Adrenal gland (tissue), 12 donors: ENCODE data around the gene GRIP1. TPM values are rescaled to one million over a fixed set of nuclear protein-coding genes. Genes with fewer than 3 reads are reported as not detected.

Experiments used
- DNase-seq, 7 donors: peaks; one replicate each; pipeline ENCODE4 v3.0.0-alpha.2; 2019 to 2020
- H3K27ac ChIP-seq, 5 donors: fragments of 200-600 bp; sonication (generic) in 4 of 5; 1 replicate in 3 of 5; 2 replicates in 2 of 5; pipeline versions ENCODE4 v1.5.1 to v1.8.0; 2016 to 2020; ENCODE audit warnings: mild to moderate bottlenecking in 1 of 5
- H3K27me3 ChIP-seq: fragments of 200-600 bp; 2 replicates; pipeline ENCODE4 v1.8.0; 2021
- H3K36me3 ChIP-seq, 2 donors: fragments of 200-600 bp; replicated peaks in 1 of 2; 1 replicate in 1 of 2; 2 replicates in 1 of 2; pipeline versions ENCODE4 v1.5.1 to v1.8.0; 2018 to 2022
- H3K4me1 ChIP-seq, 2 donors: fragments of 200-600 bp; replicated peaks in 1 of 2; 1 replicate in 1 of 2; 2 replicates in 1 of 2; pipeline versions ENCODE4 v1.5.1 to v1.8.0; 2018 to 2021
- H3K4me3 ChIP-seq, 4 donors: fragments of 200-600 bp; sonication (generic) in 3 of 4; one replicate each; pipeline ENCODE4 v1.5.1; 2016 to 2018
- H3K9me3 ChIP-seq, 3 donors: fragments of 200-600 bp; sonication (generic) in 1 of 3; replicated peaks in 1 of 3; 1 replicate in 2 of 3; 2 replicates in 1 of 3; pipeline versions ENCODE4 v1.5.1 to v1.8.0; 2016 to 2021
- CTCF ChIP-seq, 6 experiments: fragments of 450-650 bp in 4 of 6; fragments of 200-600 bp in 2 of 6; sonication (generic) in 1 of 6; IDR thresholded peaks; 1 replicate in 5 of 6; 2 replicates in 1 of 6; pipeline versions ENCODE4 v1.5.1 to v1.8.0; 2016 to 2021; ENCODE audit warnings: antibody characterized with exemption in 6 of 6, mild to moderate bottlenecking in 2 of 6, moderate library complexity in 1 of 6
- POLR2A ChIP-seq, 2 donors: fragments of 450-650 bp; IDR thresholded peaks; one replicate each; pipeline ENCODE4 v1.6.1; 2017; ENCODE audit warnings: antibody characterized with exemption in 2 of 2, mild to moderate bottlenecking in 2 of 2, moderate library complexity in 1 of 2
- WGBS, 4 donors: extraction: QIAGEN DNeasy Blood & Tissue Kit in 2 of 4; methylation state at CpG; one replicate each; pipeline versions ENCODE4 v1.1.5 to v1.1.7; 2013 to 2017; 5-methylcytosine and 5-hydroxymethylcytosine counted together
- intact Hi-C, 2 donors: fragments of 100-400 bp; cut with DNase I; formaldehyde crosslinking; loops; one replicate each; pipeline versions ENCODE4 v1.14.1 to v1.15.0; 2022 to 2023
- polyA plus RNA-seq, 3 donors: library from polyadenylated mRNA; stranded (reverse); fragments of 200-250 nt in 2 of 3; fragments of 350-450 nt in 1 of 3; fragmentation: Illumina TruSeq in 1 of 3; extraction: RNeasy Lipid Tissue Mini Kit (QIAGEN cat#74804) in 1 of 3; gene quantifications; one replicate each; pipeline ENCODE4 v1.2.3, GENCODE V29; 2013 to 2014
- small RNA-seq, 2 donors: library from RNA; depleted of rRNA; stranded (forward); fragments of <200 nt; gene quantifications; one replicate each; pipeline ENCODE3, GENCODE V24; 2016
- total RNA-seq, 9 donors: library from RNA; depleted of rRNA in 4 of 9; stranded (reverse); fragments of >200 nt in 4 of 9; fragments of 120-200 nt in 1 of 9; fragmentation: NEBNext Ultra II Directional in 1 of 9; extraction: Animal tissue kit (Norgen Biotek cat#: 25700) in 1 of 9; gene quantifications; one replicate each; pipeline versions ENCODE4 v1.1.0 to v1.2.4, GENCODE V29; 2013 to 2023
- donor health status: healthy with polysubstance abuse.
- donor health status: Bipolar disorder and iron deficiency.
- donor health status: DM: yes; HTN: yes; CAD: no.
- donor health status: DM: no; HTN: no; CAD: no.
- donor health status: DM: no; HTN: no; CAD: no.
- donor health status: DM: yes; HTN: yes; CAD: no.

The GRIP1 gene
- total and polyA plus RNA-seq, 12 donors: 0.54 to 10.8 (median 2.4) TPM

DNA sequence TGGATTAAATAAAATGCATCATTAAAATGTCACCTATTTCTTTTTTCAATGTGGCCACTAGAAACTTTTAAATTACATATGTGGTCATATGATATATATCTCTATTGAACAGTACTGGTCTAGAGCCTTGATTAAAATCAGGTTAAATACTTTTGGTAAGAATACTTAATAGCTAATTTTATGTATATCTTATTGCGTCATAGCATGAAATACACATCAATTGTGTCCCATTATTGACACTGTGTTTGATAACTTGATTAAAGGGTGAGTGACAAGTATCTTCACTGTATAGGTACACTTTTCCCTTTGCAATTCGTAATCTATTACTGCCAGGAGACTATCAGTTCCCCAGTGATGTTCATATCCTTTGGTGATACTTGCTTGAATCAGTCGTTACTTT, 381.0 kb downstream of the GRIP1 start:
- H3K27ac ChIP-seq: no peak overlapping the region
- WGBS, 4 donors: 67 to 87% (median 78%) methylated on average over 3 of the region's 3 CpGs
- intact Hi-C loops: no loop called here
- H3K36me3 ChIP-seq: no peaks in the 10 kb centered on the region
- H3K9me3 ChIP-seq: no peaks in the 10 kb centered on the region
- peaks cover 0 to 5% of the 10 kb centered on the region in 2 donors for H3K4me1 ChIP-seq
- TF ChIP-seq POLR2A (IDR thresholded peaks at IDR 0.05) (no peak), CTCF (IDR thresholded peaks at IDR 0.05) (no peak)
- no peak overlapping the region for H3K4me3 ChIP-seq
- no peak for DNase-seq
- no peaks in the 10 kb centered on the region for H3K27me3 ChIP-seq

Small RNA genes lying within 50 kb of the gene (small RNA-seq; reads per million reads assigned to genes)
- 0 reads per million in 2 donors for gene OSBPL9P5
